Forelimb muscle (tissue), 1 donor: ENCODE measurements around the gene ARHGEF17. TPM values are rescaled to one million over a fixed set of nuclear protein-coding genes. Genes with fewer than 3 reads are reported as not detected.

ENCODE experiments used
- DNase-seq: peaks from one replicate; pipeline ENCODE4 v3.0.0-alpha.2; 2013; ENCODE audit warnings: low read depth
- polyA plus RNA-seq: library from polyadenylated mRNA; unstranded; fragments of 120-200 nt; gene quantifications from one replicate; pipeline ENCODE4 v1.2.1, GENCODE V29; 2013; ENCODE audit not compliant: insufficient read length

ARHGEF17 gene
- polyA plus RNA-seq, 1 donor = 44.5 TPM

- no peak for DNase-seq
Measured at GRCh38 chr11:73293356-73293936, 14.6 kb upstream of the ARHGEF17 start.

GRCh38 chr11:73294604-73295003 lies 13.5 kb upstream of the ARHGEF17 start:
- no peak for DNase-seq

- no peak for DNase-seq
Measured at GRCh38 chr11:73295241-73295995, 12.7 kb upstream of the ARHGEF17 start.

GRCh38 chr11:73295996-73296318 lies 12.1 kb upstream of the ARHGEF17 start:
- DNase-seq = no peak

- DNase-seq = no peak
Measured at GRCh38 chr11:73296501-73297230, 11.4 kb upstream of the ARHGEF17 start.

- no peak for DNase-seq
Measured at GRCh38 chr11:73297231-73297590, 10.9 kb upstream of the ARHGEF17 start.

- no peak for DNase-seq
Measured at GRCh38 chr11:73297702-73298101, 10.4 kb upstream of the ARHGEF17 start.

GRCh38 chr11:73298233-73298632 lies 9.8 kb upstream of the ARHGEF17 start:
- DNase-seq = no peak

GRCh38 chr11:73299751-73300150 lies 8.3 kb upstream of the ARHGEF17 start:
- no peak for DNase-seq

GRCh38 chr11:73306069-73306841 lies 1.8 kb upstream of the ARHGEF17 start:
- no peak for DNase-seq

- no peak for DNase-seq
Measured at GRCh38 chr11:73306977-73307322, 1.1 kb upstream of the ARHGEF17 start.

GRCh38 chr11:73307323-73308002 lies 613 bp upstream of the ARHGEF17 start:
- peak; percentile 87 for DNase-seq

GRCh38 chr11:73308961-73309919 lies 1.2 kb downstream of the ARHGEF17 start:
- peak; percentile 57 for DNase-seq

GRCh38 chr11:73310076-73310475 lies 2.0 kb downstream of the ARHGEF17 start:
- DNase-seq = no peak

- no peak for DNase-seq
Measured at GRCh38 chr11:73310661-73311393, 2.8 kb downstream of the ARHGEF17 start.

- DNase-seq = no peak
Measured at GRCh38 chr11:73311394-73311869, 3.4 kb downstream of the ARHGEF17 start.

- DNase-seq = no peak
Measured at GRCh38 chr11:73312036-73312435, 4.0 kb downstream of the ARHGEF17 start.

- DNase-seq = no peak
Measured at GRCh38 chr11:73312851-73313327, 4.8 kb downstream of the ARHGEF17 start.

- DNase-seq = no peak
Measured at GRCh38 chr11:73313652-73314051, 5.6 kb downstream of the ARHGEF17 start.
